HUES6 (cell line): Measurements from ENCODE around the gene ADGRV1.

Source experiments
- H3K27ac ChIP-seq: 2 replicates; pipeline ENCODE4 v1.7.0; 2013; ENCODE audit warnings: low read depth, mild to moderate bottlenecking, low read length, inconsistent platforms
- H3K27me3 ChIP-seq: 2 replicates; pipeline ENCODE4 v1.6.1; 2013; ENCODE audit warnings: low read length; ENCODE audit not compliant: control insufficient read depth, insufficient read depth
- H3K36me3 ChIP-seq: 2 replicates; pipeline ENCODE4 v1.6.1; 2013; ENCODE audit warnings: low read length; ENCODE audit not compliant: control insufficient read depth, insufficient read depth
- H3K4me1 ChIP-seq: 2 replicates; pipeline ENCODE4 v1.6.1; 2013; ENCODE audit warnings: low read length; ENCODE audit not compliant: control insufficient read depth, insufficient read depth
- H3K4me3 ChIP-seq: 2 replicates; pipeline ENCODE4 v1.5.1; 2013; ENCODE audit warnings: low read depth, low read length
- H3K9ac ChIP-seq: one replicate; pipeline ENCODE4 v1.6.1; 2013; ENCODE audit warnings: mild to moderate bottlenecking, low read length
- H3K9me3 ChIP-seq: 2 replicates; pipeline ENCODE4 v1.6.1; 2013; ENCODE audit warnings: low read depth, low read length; ENCODE audit not compliant: control insufficient read depth, insufficient read depth

ADGRV1 gene

DNA sequence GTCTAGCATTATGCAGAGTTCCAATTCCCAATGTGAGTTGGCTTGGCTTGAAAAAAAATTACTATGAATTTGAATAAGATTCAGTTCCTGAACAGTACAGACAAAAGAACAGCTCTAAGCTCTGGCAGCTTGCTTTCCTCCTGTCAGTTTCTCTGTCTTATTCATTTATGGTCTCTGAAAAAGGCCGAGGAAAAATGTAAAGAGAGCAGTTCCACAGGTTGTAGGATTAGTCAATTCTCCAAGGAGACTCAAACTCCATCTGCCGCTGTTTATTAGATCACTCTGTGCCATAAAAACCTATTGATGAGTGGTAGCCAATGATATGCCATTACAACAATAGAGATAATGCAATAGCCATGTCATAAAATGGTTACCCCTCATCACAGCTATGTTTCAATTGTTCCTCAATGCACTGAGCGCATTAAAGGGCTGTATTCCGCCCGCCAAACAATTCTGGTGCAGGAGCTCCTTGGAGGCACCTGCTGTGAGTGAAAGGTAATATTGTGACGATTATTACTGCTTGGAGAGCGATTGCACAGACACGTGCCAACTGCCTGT, 636.3 kb downstream of the ADGRV1 start:
- H3K9ac ChIP-seq = no peak overlapping the region
- no peaks in the 10 kb centered on the region for H3K36me3 ChIP-seq
- H3K4me1 ChIP-seq = peaks cover 5% of the 10 kb centered on the region; the same call in 1 of the 2 replicates
- H3K27me3 ChIP-seq = no peaks in the 10 kb centered on the region
- no peak overlapping the region for H3K4me3 ChIP-seq
- no peak overlapping the region for H3K27ac ChIP-seq
- H3K9me3 ChIP-seq = no peaks in the 10 kb centered on the region

DNA sequence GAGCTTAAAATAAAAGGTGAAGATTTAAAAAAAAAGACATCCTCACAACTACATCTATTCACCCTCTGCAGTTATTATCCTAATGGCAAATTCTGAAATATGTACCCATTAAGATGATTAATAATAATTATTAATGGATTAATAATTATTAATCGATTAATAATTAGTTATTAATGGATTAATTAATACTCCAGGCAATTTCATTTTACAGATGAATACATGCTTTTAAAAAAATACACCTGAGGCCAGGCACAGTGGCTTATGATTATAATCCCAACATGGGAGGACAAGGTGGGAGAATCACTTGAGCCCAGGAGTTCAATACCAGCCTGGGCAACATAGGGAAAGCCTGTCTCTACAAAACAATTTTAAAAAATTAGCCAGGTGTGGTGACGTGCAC, 642.1 kb downstream of the ADGRV1 start:
- Histone ChIP-seq H3K9me3 (no peaks in the 10 kb centered on the region), H3K4me3 (no peak overlapping the region), H3K27me3 (no peaks in the 10 kb centered on the region)

DNA sequence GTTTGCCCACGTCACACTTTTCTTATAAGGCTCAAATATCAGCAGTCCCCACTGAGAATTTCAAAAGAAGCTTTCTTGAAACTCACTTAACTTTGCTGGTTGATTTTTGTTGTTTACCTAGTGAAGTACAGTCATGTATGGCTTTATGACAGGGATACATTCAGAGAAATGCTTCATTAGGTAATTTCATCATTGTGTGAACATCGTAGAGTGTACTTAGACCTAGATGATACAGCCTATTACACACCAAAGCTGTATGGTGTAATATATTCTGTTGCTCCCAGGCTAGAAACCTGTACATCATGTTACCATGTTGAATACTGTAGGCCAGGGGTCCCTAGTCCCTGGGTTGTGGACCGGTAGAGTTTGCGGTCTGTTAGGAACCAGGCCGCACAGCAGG, 647.5 kb downstream of the ADGRV1 start:
- H3K9ac ChIP-seq = no peak overlapping the region
- no peak overlapping the region for H3K4me3 ChIP-seq
- H3K27ac ChIP-seq = no peak overlapping the region
- no peaks in the 10 kb centered on the region for H3K36me3 ChIP-seq
- 0 out of 2 replicates have a peak, but pooled peaks cover 3% of the 10 kb centered on the region for H3K9me3 ChIP-seq
- H3K27me3 ChIP-seq = no peaks in the 10 kb centered on the region
- no peaks in the 10 kb centered on the region for H3K4me1 ChIP-seq

More for the DNA sequence above, 642.1 kb downstream of the ADGRV1 start:
- Histone ChIP-seq H3K36me3 (no peaks in the 10 kb centered on the region), H3K9ac (no peak overlapping the region), H3K27ac (no peak overlapping the region), H3K4me1 (no peaks in the 10 kb centered on the region)

DNA sequence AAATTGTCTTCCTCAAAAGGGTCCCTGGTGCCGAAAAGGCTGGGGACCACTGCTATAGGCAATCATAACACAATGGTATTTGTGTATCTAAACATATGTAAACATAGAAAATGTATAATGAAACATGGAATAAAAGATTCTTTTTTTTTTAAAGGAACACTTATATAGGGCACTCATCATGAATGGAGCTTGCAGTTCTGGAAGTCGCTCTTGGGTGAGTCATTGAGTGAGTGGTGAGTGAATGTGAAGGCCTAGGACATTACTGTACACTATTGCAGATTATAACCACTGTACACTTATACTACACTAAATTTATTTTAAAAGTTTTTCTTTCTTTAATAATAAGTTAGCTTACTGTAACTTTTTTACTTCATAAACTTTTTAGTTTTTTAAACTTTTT, 648.1 kb downstream of the ADGRV1 start:
- H3K27ac ChIP-seq = no peak overlapping the region
- H3K4me3 ChIP-seq = no peak overlapping the region
- H3K27me3 ChIP-seq = no peaks in the 10 kb centered on the region
- 0 out of 2 replicates have a peak, but pooled peaks cover 3% of the 10 kb centered on the region for H3K9me3 ChIP-seq
- no peaks in the 10 kb centered on the region for H3K36me3 ChIP-seq
- H3K9ac ChIP-seq = no peak overlapping the region
- H3K4me1 ChIP-seq = no peaks in the 10 kb centered on the region

DNA sequence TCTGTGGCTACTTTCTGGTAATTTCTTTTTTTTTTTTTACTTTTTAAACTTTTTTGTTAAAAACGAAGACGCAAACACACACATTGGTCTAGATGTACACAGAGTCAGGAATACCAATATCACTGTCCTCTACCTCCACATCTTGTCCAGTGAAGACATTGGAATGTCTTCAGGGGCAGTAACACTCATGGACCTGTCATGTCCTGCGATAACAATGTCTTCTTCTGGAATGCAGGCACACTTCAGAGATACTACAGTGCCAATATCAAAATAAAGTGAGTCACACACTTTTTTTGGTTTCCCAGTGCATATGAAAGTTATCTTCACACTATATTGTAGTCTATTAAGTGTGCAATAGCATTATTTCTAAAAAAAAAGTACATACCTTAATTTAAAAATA, 648.7 kb downstream of the ADGRV1 start:
- H3K4me3 ChIP-seq = no peak overlapping the region
- no peaks in the 10 kb centered on the region for H3K36me3 ChIP-seq
- no peaks in the 10 kb centered on the region for H3K27me3 ChIP-seq
- H3K27ac ChIP-seq = no peak overlapping the region
- no peak overlapping the region for H3K9ac ChIP-seq
- H3K9me3 ChIP-seq = 0 out of 2 replicates have a peak, but pooled peaks cover 3% of the 10 kb centered on the region
- H3K4me1 ChIP-seq = no peaks in the 10 kb centered on the region

DNA sequence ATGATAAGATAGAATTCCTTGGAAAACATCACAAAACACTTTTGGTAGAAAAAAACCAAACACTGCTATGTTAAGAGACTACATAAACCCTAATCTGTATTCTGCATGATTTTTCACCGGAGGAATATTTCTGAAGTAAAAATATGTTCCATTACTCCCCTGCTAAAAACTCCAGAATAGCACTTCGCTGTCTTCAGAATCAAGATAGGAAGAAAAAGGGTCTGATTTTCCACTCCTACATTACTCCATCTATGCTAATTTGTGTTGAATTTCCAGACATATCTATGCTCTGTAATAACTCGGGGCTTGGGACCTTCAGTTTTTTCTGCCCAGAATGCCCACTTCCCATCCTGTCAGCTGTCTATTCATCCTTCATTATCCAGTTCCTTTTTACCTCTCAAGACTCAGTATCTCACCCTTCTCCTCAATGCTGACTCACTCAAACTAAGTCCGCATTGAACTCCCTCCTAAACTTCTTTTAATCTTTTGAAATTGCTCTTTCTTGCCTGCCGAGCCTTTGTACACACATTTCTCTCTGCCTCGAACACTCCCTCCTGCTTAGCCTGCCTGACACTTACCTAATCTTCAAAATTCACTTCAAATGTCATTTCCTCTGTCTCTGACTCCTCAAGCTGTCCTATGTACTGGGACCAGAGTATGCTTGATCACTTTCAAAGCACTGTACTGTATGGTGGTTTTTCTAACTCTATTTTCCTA, 653.6 kb downstream of the ADGRV1 start:
- Histone ChIP-seq H3K27me3 (no peaks in the 10 kb centered on the region), H3K9me3 (no peaks in the 10 kb centered on the region), H3K9ac (no peak overlapping the region), H3K27ac (no peak overlapping the region), H3K4me3 (no peak overlapping the region), H3K36me3 (no peaks in the 10 kb centered on the region), H3K4me1 (no peaks in the 10 kb centered on the region)

DNA sequence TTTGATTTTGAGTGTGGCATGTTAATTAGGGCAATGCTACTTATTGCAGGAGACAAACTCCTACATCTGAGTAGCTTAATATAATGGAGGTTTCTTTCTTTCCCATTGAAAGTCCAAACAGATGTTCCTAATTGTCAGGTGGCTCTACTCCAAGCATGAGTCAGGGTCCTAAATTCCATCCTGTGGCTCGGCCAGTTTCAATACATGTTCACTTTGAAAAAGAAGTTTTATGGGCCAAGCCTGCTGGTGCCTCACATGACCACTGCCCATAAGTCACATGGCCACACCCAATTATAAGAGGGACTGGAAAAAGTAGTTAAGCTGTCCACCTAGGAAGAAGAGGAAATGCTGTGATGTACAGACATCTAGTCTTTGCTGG, 654.1 kb downstream of the ADGRV1 start:
- no peaks in the 10 kb centered on the region for H3K36me3 ChIP-seq
- no peaks in the 10 kb centered on the region for H3K9me3 ChIP-seq
- no peak overlapping the region for H3K27ac ChIP-seq
- no peaks in the 10 kb centered on the region for H3K4me1 ChIP-seq
- no peak overlapping the region for H3K9ac ChIP-seq
- no peaks in the 10 kb centered on the region for H3K27me3 ChIP-seq
- H3K4me3 ChIP-seq = no peak overlapping the region
